Measurements from ENCODE around the gene PPP1R3F. TPM values are rescaled to one million over a fixed set of nuclear protein-coding genes. Genes with fewer than 3 reads are reported as not detected.

Gene PPP1R3F
- total RNA-seq, 1 experiment from 2014 or later, result 7.3 TPM

- Mint-ChIP-seq H3K4me1 (peaks cover 4 to 11% of the 10 kb centered on the region in 2 experiments; a peak in 3 of 4 replicates), H3K36me3 (ENCODE audit: insufficient read depth in 1 of 3, low read depth in 3 of 3) (peaks cover 1 to 4% (median 4%) of the 10 kb centered on the region in 3 experiments; a peak in 5 of 7 replicates)
- H3K56ac ChIP-seq (ENCODE audit: insufficient read length, low read depth, low read length), result no peak overlapping the region
Observed at GRCh38 chrX:49286136-49286535, 16.5 kb downstream of the PPP1R3F start.

More at GRCh38 chrX:49286136-49286535, 16.5 kb downstream of the PPP1R3F start:
- no peak overlapping the region for H2BK15ac ChIP-seq (ENCODE audit: low read depth, low read length)
- no peak overlapping the region for H2BK120ac ChIP-seq (ENCODE audit: low read depth, low read length, poor library complexity, severe bottlenecking)
- H2BK12ac ChIP-seq (ENCODE audit: insufficient read length, low read depth, low read length), result no peak overlapping the region
- no peak overlapping the region for H3K4me2 ChIP-seq (ENCODE audit: insufficient read depth, insufficient read length, low read length)
- H2BK20ac ChIP-seq (ENCODE audit: low read depth, low read length, poor library complexity, severe bottlenecking), result no peak overlapping the region
- H4K8ac ChIP-seq (replicated peaks; ENCODE audit: insufficient read length, low read depth, low read length), result no peak overlapping the region
- H3K27me3 ChIP-seq (ENCODE audit: insufficient read depth, low read length), result no peaks in the 10 kb centered on the region
- H3K27ac Mint-ChIP-seq, result no peak overlapping the region
- no peak overlapping the region for H4K5ac ChIP-seq (ENCODE audit: insufficient read length, low read depth, low read length)
- no peak overlapping the region for H3K14ac ChIP-seq (ENCODE audit: insufficient read depth, low read length)
- H3K4me1 ChIP-seq (ENCODE audit: insufficient read depth, low read length), result no peaks in the 10 kb centered on the region
- H3K9ac ChIP-seq (ENCODE audit: extremely low read depth, insufficient read length, low read length), result no peak overlapping the region
- no peak for TF ChIP-seq CTCF (conservative IDR thresholded peaks at IDR 0.05)
- no peak overlapping the region for H3K4me3 Mint-ChIP-seq
- no peak overlapping the region for H3K27ac ChIP-seq (ENCODE audit: insufficient read length, low read depth, low read length)
- H3K9me3 Mint-ChIP-seq, result peaks cover 62 to 66% of the 10 kb centered on the region in 2 experiments
- no peak overlapping the region for H2AFZ ChIP-seq (ENCODE audit: low read length)
- no CpG with 5 or more reads among the region's 18 CpGs for WGBS (ENCODE audit: extremely low coverage, insufficient read length, low lambda C conversion rate)
- no peak for DNase-seq
- H3K4ac ChIP-seq (ENCODE audit: low read depth, low read length), result no peak overlapping the region
- H3K9me3 ChIP-seq (ENCODE audit: control insufficient read depth, low read depth, low read length), result peaks cover 18% of the 10 kb centered on the region
- H3K23me2 ChIP-seq (ENCODE audit: insufficient read length, low read depth, low read length, poor library complexity, severe bottlenecking), result no peaks in the 10 kb centered on the region
- H3K79me2 ChIP-seq (ENCODE audit: insufficient read depth, low read length), result no peaks in the 10 kb centered on the region
- H3K18ac ChIP-seq (ENCODE audit: insufficient read length, low read depth, low read length), result no peak overlapping the region
- no peak overlapping the region for H4K91ac ChIP-seq (ENCODE audit: insufficient read length, low read depth, low read length)
- H2AK5ac ChIP-seq (ENCODE audit: insufficient read length, low read length), result no peak overlapping the region
- no peak overlapping the region for H2BK5ac ChIP-seq (ENCODE audit: insufficient read length, low read length)
- no peaks in the 10 kb centered on the region for H4K20me1 ChIP-seq (ENCODE audit: control insufficient read depth, insufficient read depth, insufficient read length)
- H3K27me3 Mint-ChIP-seq (ENCODE audit: low read depth), result peaks cover 2% of the 10 kb centered on the region
- H3K23ac ChIP-seq (ENCODE audit: insufficient read length, low read depth, low read length), result no peak overlapping the region
- H3K79me1 ChIP-seq (ENCODE audit: insufficient read depth, low read depth, low read length, poor library complexity, severe bottlenecking), result no peaks in the 10 kb centered on the region
- no peak overlapping the region for H3T11ph ChIP-seq (ENCODE audit: low read length)

Measured in H9 (cell line).